Lower leg skin (tissue), 4 donors: ENCODE measurements around the gene NRF1. TPM values are rescaled to one million over a fixed set of nuclear protein-coding genes. Genes with fewer than 3 reads are reported as not detected.

Experiments used
- DNase-seq, 2 donors: peaks; one replicate each; pipeline ENCODE4 v3.0.0-alpha.2; 2019; ENCODE audit warnings: low spot score in 2 of 2
- H3K4me3 ChIP-seq: fragments of 200-600 bp; sonication (generic); 2 replicates; pipeline ENCODE4 v1.5.1; 2017; ENCODE audit warnings: mild to moderate bottlenecking, low read depth; ENCODE audit not compliant: poor library complexity, severe bottlenecking
- POLR2A ChIP-seq, 2 donors: fragments of 450-650 bp; IDR thresholded peaks; one replicate each; pipeline ENCODE4 v1.6.1; 2016 to 2017; ENCODE audit warnings: antibody characterized with exemption in 2 of 2, mild to moderate bottlenecking in 1 of 2, moderate library complexity in 1 of 2
- WGBS, 2 donors: methylation state at CpG; one replicate each; pipeline ENCODE4 v1.1.5; 2018; 5-methylcytosine and 5-hydroxymethylcytosine counted together
- intact Hi-C: fragments of 100-400 bp; cut with DNase I; formaldehyde crosslinking; loops from one replicate; pipeline ENCODE4 v1.15.0; 2023; ENCODE audit warnings: low total_unique reads
- total RNA-seq, 4 donors: library from RNA; depleted of rRNA; stranded (reverse); fragments of >200 nt; gene quantifications; one replicate each; pipeline ENCODE4 v1.1.0, GENCODE V29; 2016
- TF ChIP-seq, protein P1 (sequence below), 3 donors: fragments of 450-650 bp; IDR thresholded peaks; one replicate each; pipeline ENCODE4 v1.5.1; 2016; ENCODE audit warnings: antibody characterized with exemption in 3 of 3, mild to moderate bottlenecking in 3 of 3, moderate library complexity in 2 of 3

Gene NRF1
- total RNA-seq, 4 donors from 2014 or later: 16.4 to 22.6 (median 18.9) TPM

DNA sequence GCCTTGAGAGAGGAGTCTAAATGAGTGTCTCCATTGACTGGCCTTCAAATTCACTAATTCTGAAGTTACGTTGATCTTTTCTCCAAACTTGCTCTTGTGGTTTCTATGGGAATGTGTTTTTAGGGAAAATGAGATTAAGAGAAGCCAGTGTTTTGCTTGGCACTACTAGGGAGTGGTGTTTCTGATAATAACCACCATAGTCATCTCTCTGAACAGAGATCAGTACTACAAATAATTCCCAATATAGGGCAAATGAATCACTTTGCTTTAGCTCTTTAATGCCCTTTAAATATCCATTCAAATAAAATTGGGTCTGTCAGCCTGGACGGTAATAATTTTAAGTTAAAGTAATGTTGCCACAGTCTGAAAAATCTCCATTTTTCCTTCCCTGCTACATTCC, 90.8 kb downstream of the NRF1 start:
- H3K4me3 ChIP-seq: no peak overlapping the region
- 89 to 90% methylated on average over 2 of the region's 2 CpGs for WGBS, 2 donors
- no peak for DNase-seq
- no peak for TF ChIP-seq POLR2A (IDR thresholded peaks at IDR 0.05)
- TF ChIP-seq, protein P1, sequence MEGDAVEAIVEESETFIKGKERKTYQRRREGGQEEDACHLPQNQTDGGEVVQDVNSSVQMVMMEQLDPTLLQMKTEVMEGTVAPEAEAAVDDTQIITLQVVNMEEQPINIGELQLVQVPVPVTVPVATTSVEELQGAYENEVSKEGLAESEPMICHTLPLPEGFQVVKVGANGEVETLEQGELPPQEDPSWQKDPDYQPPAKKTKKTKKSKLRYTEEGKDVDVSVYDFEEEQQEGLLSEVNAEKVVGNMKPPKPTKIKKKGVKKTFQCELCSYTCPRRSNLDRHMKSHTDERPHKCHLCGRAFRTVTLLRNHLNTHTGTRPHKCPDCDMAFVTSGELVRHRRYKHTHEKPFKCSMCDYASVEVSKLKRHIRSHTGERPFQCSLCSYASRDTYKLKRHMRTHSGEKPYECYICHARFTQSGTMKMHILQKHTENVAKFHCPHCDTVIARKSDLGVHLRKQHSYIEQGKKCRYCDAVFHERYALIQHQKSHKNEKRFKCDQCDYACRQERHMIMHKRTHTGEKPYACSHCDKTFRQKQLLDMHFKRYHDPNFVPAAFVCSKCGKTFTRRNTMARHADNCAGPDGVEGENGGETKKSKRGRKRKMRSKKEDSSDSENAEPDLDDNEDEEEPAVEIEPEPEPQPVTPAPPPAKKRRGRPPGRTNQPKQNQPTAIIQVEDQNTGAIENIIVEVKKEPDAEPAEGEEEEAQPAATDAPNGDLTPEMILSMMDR (IDR thresholded peaks at IDR 0.05): no peak
- intact Hi-C loops: no loop called here

DNA sequence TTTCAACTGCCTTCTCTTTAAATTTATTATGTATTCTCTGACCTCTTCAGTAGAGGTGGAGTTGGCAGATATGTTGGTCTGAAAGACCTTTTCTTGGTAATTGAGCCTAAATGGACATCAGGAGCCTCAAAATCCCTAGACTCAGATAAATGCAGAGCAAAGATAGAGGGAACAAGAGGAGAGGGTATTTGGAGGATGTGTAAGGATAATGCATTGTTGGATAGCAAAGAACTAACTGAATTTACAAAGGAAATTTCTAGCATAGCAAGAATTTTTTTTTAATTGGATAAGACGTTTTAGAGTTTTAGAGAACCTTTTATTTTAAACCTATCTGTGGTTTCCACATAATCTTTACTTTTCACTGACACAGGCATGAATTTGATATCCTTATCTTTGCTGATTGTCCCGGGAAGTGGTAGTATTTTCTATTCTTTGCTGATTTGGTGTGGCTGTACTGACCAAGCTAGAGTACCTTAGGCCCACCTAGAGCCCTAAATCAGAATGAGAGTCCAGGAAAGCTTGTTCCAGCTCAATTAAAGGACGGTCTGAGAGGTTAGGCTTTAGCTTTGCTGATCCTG, 91.3 kb downstream of the NRF1 start:
- intact Hi-C loops: no loop called here
- DNase-seq: no peak
- WGBS, 2 donors: 88 to 90% methylated on average over 3 of the region's 3 CpGs
- no peak overlapping the region for H3K4me3 ChIP-seq
- TF ChIP-seq, protein P1 (IDR thresholded peaks at IDR 0.05): no peak
- no peak for TF ChIP-seq POLR2A (IDR thresholded peaks at IDR 0.05)

DNA sequence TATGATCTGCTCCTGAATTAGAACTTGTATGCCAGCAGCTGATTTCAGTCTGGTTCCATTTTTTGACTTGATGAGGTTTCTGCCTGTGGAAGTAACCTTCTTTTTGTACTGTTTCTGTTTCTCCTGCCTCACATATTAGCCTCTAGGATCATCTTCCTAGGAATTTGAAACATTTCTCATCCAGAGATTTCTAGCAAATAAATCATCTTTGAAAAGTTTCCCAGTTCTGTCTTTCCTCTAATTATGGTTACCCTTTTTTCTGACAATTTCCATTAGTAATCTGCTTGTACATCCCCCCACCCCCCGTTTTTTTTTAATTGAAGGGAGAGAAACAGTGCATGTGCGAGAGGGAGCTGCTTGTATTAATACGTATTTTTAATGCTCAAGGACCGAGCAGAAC, 92.2 kb downstream of the NRF1 start:
- TF ChIP-seq, protein P1 (IDR thresholded peaks at IDR 0.05): no peak
- no peak for TF ChIP-seq POLR2A (IDR thresholded peaks at IDR 0.05)
- no peak overlapping the region for H3K4me3 ChIP-seq
- 90 to 93% methylated on average over 4 of the region's 4 CpGs for WGBS, 2 donors
- DNase-seq: no peak
- intact Hi-C loops: no loop called here

DNA sequence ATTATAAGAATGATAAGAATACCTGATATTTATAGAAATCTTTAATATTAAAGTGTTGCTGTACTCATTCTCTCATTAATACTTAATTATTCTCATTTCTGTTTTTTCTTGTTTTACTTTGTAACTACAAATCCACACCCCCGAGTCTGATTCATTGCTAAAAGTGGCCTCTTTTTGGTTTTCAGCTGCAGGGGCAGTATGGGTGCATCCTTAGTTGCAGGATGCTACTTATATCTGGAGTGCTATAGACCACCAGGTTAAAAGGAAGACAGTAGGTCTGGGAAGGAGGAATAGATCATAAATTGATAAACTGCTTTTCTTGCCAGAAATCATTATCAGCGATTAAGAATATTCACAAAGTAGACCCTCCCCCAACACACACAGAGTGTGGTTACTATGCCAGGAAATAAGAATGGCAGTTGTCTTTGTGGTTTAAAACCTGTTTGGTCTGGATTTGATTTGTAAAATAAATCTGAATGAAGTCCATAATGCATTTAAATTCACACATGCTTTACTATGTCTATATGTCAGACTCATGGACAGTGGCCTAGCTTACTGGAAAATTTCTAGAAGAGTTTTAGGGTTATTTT, 96.5 kb downstream of the NRF1 start:
- no peak for DNase-seq
- no peak for TF ChIP-seq POLR2A (IDR thresholded peaks at IDR 0.05)
- TF ChIP-seq, protein P1 (IDR thresholded peaks at IDR 0.05): no peak
- H3K4me3 ChIP-seq: no peak overlapping the region
- WGBS, 2 donors: 49 to 58% methylated on average over 2 of the region's 2 CpGs
- intact Hi-C loops: no loop called here

DNA sequence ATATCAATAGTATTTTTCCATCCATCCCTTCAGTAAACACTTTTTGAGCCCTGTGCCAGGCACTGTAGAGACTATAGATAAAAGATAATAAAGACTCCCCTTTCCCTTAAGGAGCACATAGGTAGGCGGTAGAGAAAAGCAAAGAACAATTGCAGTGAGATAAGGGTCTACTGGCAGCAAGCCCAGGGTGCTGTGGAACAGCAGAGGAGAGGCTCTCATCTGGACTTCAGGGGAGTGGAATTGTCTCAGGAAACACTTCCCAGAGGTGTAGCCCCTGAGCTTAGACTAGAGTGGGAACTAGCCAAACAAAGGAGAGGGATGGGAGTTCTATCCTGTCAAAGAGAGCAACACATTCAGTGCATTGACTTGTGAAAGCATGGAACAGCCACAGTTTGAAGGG, 102.0 kb downstream of the NRF1 start:
- no peak for TF ChIP-seq POLR2A (IDR thresholded peaks at IDR 0.05)
- TF ChIP-seq, protein P1 (IDR thresholded peaks at IDR 0.05): no peak
- DNase-seq: no peak
- intact Hi-C loops: no loop called here
- no peak overlapping the region for H3K4me3 ChIP-seq
- 97 to 100% methylated on average over 1 of the region's 1 CpG for WGBS, 2 donors
